IMR-90 (cell line): ENCODE measurements around the gene GMEB2. TPM values are rescaled to one million over a fixed set of nuclear protein-coding genes. Genes with fewer than 3 reads are reported as not detected.

Experiments
- ATAC-seq: fragments of 200-7000 bp; cut with Tn5 transposase; 2 replicates; pipeline ENCODE4 v1.9.1; 2020; ENCODE audit warnings: low read depth, mild to moderate bottlenecking, moderate library complexity
- BruUV-seq: library from RNA; stranded (reverse); fragments of 400-500 nt; replicated peaks from 2 replicates; lab custom pipeline; 2021; lab: Mats Ljungman, UMichigan
- CTCF ChIA-PET: fragments of 300-600 bp; formaldehyde crosslinking; extraction: SDS; loops from one replicate; lab custom pipeline; 2021; ENCODE audit warnings: antibody characterized with exemption; lab: Yijun Ruan, JAX
- POLR2A ChIA-PET: fragments of 300-600 bp; sonication (Branson Sonifier 250); formaldehyde crosslinking; loops from one replicate; lab custom pipeline; 2022; ENCODE audit warnings: antibody characterized with exemption; ENCODE audit not compliant: unreplicated experiment; lab: Charles Lee
- DNase-seq: peaks from one replicate; pipeline ENCODE4 v3.0.0; 2013
- H2AFZ ChIP-seq: replicated peaks from 2 replicates; pipeline ENCODE3; 2013; ENCODE audit warnings: low read length, mild to moderate bottlenecking; ENCODE audit not compliant: poor library complexity
- H2AK5ac ChIP-seq: 2 replicates; pipeline ENCODE4 v1.6.1; 2013; ENCODE audit warnings: low read depth, low read length, inconsistent platforms
- H2AK9ac ChIP-seq: replicated peaks from 2 replicates; pipeline ENCODE3; 2013; ENCODE audit warnings: mild to moderate bottlenecking, low read depth, low read length, moderate library complexity; ENCODE audit not compliant: poor library complexity
- H2BK120ac ChIP-seq: 2 replicates; pipeline ENCODE4 v1.6.1; 2013; ENCODE audit warnings: low read depth, low read length, inconsistent platforms
- H2BK15ac ChIP-seq: 3 replicates; pipeline ENCODE4 v1.6.1; 2013; ENCODE audit warnings: low read depth, low read length, inconsistent platforms
- H2BK20ac ChIP-seq: 2 replicates; pipeline ENCODE4 v1.6.1; 2013; ENCODE audit warnings: low read depth, mild to moderate bottlenecking, inconsistent platforms, low read length, moderate library complexity
- H2BK5ac ChIP-seq: 2 replicates; pipeline ENCODE4 v1.6.1; 2013; ENCODE audit warnings: mild to moderate bottlenecking, low read depth, low read length, inconsistent platforms; ENCODE audit not compliant: poor library complexity, severe bottlenecking
- H3K14ac ChIP-seq: replicated peaks from 2 replicates; pipeline ENCODE4 v1.6.1; 2013; ENCODE audit warnings: low read depth, low read length, inconsistent platforms
- H3K18ac ChIP-seq: 2 replicates; pipeline ENCODE4 v1.6.1; 2013; ENCODE audit warnings: low read depth, low read length, control low read depth
- H3K23ac ChIP-seq: 2 replicates; pipeline ENCODE4 v1.6.1; 2013; ENCODE audit warnings: low read depth, low read length, inconsistent platforms
- H3K27ac ChIP-seq: 2 replicates; pipeline ENCODE4 v1.5.1; 2013; ENCODE audit warnings: mild to moderate bottlenecking, control low read depth, low read length; ENCODE audit not compliant: insufficient read depth
- H3K27me3 ChIP-seq: 2 replicates; pipeline ENCODE4 v1.6.1; 2013; ENCODE audit warnings: low read length; ENCODE audit not compliant: control insufficient read depth, insufficient read depth
- H3K36me3 ChIP-seq: 2 replicates; pipeline ENCODE4 v1.6.1; 2013; ENCODE audit warnings: low read length, mixed read lengths; ENCODE audit not compliant: control insufficient read depth, insufficient read depth
- H3K4ac ChIP-seq: 2 replicates; pipeline ENCODE4 v1.6.1; 2013; ENCODE audit warnings: low read depth, low read length, inconsistent platforms
- H3K4me1 ChIP-seq: 2 replicates; pipeline ENCODE4 v1.6.1; 2013; ENCODE audit warnings: low read length, mixed read lengths; ENCODE audit not compliant: control insufficient read depth, insufficient read depth
- H3K4me2 ChIP-seq: 2 replicates; pipeline ENCODE4 v1.6.1; 2013; ENCODE audit warnings: low read depth, mild to moderate bottlenecking, control low read depth, low read length, moderate library complexity
- H3K4me3 ChIP-seq: 2 replicates; pipeline ENCODE4 v1.5.1; 2013; ENCODE audit warnings: low read depth, mild to moderate bottlenecking, control low read depth, low read length, moderate library complexity; ENCODE audit not compliant: insufficient read depth
- H3K56ac ChIP-seq: 2 replicates; pipeline ENCODE4 v1.6.1; 2013; ENCODE audit warnings: low read length, inconsistent platforms; ENCODE audit not compliant: insufficient read depth; ENCODE audit errors: extremely low read depth
- H3K79me1 ChIP-seq, 2 experiments: 2 replicates each; pipeline ENCODE4 v1.6.1; 2013; ENCODE audit warnings: low read length in 2 of 2, inconsistent platforms in 1 of 2, low read depth in 1 of 2
- H3K9ac ChIP-seq: 2 replicates; pipeline ENCODE4 v1.6.1; 2013; ENCODE audit warnings: low read depth, low read length, control low read depth
- H3K9me1 ChIP-seq: 2 replicates; pipeline ENCODE4 v1.6.1; 2013; ENCODE audit warnings: low read length, inconsistent platforms; ENCODE audit not compliant: insufficient read depth
- H3K9me3 ChIP-seq: 2 replicates; pipeline ENCODE4 v1.6.1; 2013; ENCODE audit warnings: low read length; ENCODE audit not compliant: control insufficient read depth, insufficient read depth
- H4K20me1 ChIP-seq: 2 replicates; pipeline ENCODE4 v1.6.1; 2013; ENCODE audit warnings: low read length, inconsistent platforms; ENCODE audit not compliant: insufficient read depth
- H4K5ac ChIP-seq: 2 replicates; pipeline ENCODE4 v1.6.1; 2013; ENCODE audit warnings: mild to moderate bottlenecking, low read depth, low read length, control low read depth
- H4K8ac ChIP-seq, 2 experiments: 2 replicates each; pipeline ENCODE4 v1.6.1; 2013; ENCODE audit warnings: low read depth in 2 of 2, low read length in 2 of 2, control low read depth in 1 of 2, inconsistent platforms in 1 of 2
- H4K91ac ChIP-seq: 2 replicates; pipeline ENCODE4 v1.6.1; 2013; ENCODE audit warnings: low read depth, low read length, inconsistent platforms; ENCODE audit not compliant: insufficient read depth
- BHLHE40 ChIP-seq: fragments of 150-350 bp; IDR thresholded peaks from 2 replicates; pipeline ENCODE4 v1.6.1; 2016; ENCODE audit warnings: mild to moderate bottlenecking, low read depth, low read length
- MAFK ChIP-seq: IDR thresholded peaks from 2 replicates; pipeline ENCODE4 v1.6.1; 2012; ENCODE audit warnings: low read depth, low read length, improper control_type of control experiment
- MAZ ChIP-seq: IDR thresholded peaks from 2 replicates; pipeline ENCODE4 v1.6.1; 2012; ENCODE audit warnings: low read depth, mild to moderate bottlenecking, low read length, improper control_type of control experiment, moderate library complexity, borderline replicate concordance
- POLR2A ChIP-seq: IDR thresholded peaks from 2 replicates; pipeline ENCODE4 v1.6.1; 2012; ENCODE audit warnings: mild to moderate bottlenecking, low read depth, low read length
- RCOR1 ChIP-seq: IDR thresholded peaks from 2 replicates; pipeline ENCODE4 v1.6.1; 2012; ENCODE audit warnings: mild to moderate bottlenecking, low read length, improper control_type of control experiment; ENCODE audit not compliant: insufficient replicate concordance
- USF2 ChIP-seq: fragments of 150-350 bp; IDR thresholded peaks from 2 replicates; pipeline ENCODE4 v1.6.1; 2017; ENCODE audit warnings: mild to moderate bottlenecking, antibody characterized with exemption, low read length, low read depth
- WGBS, 2 experiments: methylation state at CpG; one replicate each; pipeline versions ENCODE4 v1.1.5 to v1.1.7; 2013; ENCODE audit warnings: missing lambda C conversion rate in 2 of 2; ENCODE audit not compliant: insufficient read length in 1 of 2; ENCODE audit errors: extremely low coverage in 2 of 2; 5-methylcytosine and 5-hydroxymethylcytosine counted together
- dilution Hi-C: fragments of 300-500 bp; cut with HindIII; formaldehyde crosslinking; loops from one replicate; pipeline ENCODE4 v1.14.3; 2018; ENCODE audit warnings: low sequenced_read_pairs; ENCODE audit not compliant: unreplicated experiment
- in situ Hi-C: fragments of 300-500 bp; cut with MboI; formaldehyde crosslinking; loops from 3 replicates; pipeline ENCODE4 v1.14.3; 2019; ENCODE audit warnings: low sequenced_read_pairs, inconsistent platforms, mixed read lengths
- intact Hi-C: fragments of 100-400 bp; cut with micrococcal nuclease; formaldehyde crosslinking; loops from 2 replicates; pipeline ENCODE4 v1.10.0; 2022
- polyA plus RNA-seq, 3 experiments: library from polyadenylated mRNA; depleted of rRNA; stranded (reverse); fragments of >200 nt; gene quantifications; 2 replicates each; pipeline ENCODE4 v1.2.3, GENCODE V29; 2012; ENCODE audit warnings: low replicate concordance in 1 of 3
- total RNA-seq: library from RNA; depleted of rRNA; stranded (reverse); fragments of >200 nt; gene quantifications from 2 replicates; pipeline ENCODE4 v1.2.3, GENCODE V29; 2012
- TF ChIP-seq, protein P1 (sequence below): fragments of 150-350 bp; IDR thresholded peaks from 2 replicates; pipeline ENCODE4 v1.6.1; 2016; ENCODE audit warnings: low read depth, mild to moderate bottlenecking, low read length, moderate library complexity, borderline replicate concordance
- TF ChIP-seq, protein P2 (sequence below): conservative IDR thresholded peaks from 2 replicates; pipeline ENCODE4 v1.5.1; 2012; ENCODE audit warnings: mild to moderate bottlenecking, low read depth, low read length, improper control_type of control experiment

Gene GMEB2
- total and polyA plus RNA-seq, 2 of the 4 experiments (the other 2 are of a cell fraction): 5.0 to 10.0 TPM

GRCh38 chr20:63590218-63591146 lies 36.4 kb downstream of the GMEB2 start (continued):
- no peak for TF ChIP-seq POLR2A

- 94% methylated on average over 20 of the region's 38 CpGs; no CpG with 5 or more reads in 1 of the 2 experiments for WGBS, 2 experiments
- TF ChIP-seq POLR2A: no peak
- TF ChIP-seq, protein P1, sequence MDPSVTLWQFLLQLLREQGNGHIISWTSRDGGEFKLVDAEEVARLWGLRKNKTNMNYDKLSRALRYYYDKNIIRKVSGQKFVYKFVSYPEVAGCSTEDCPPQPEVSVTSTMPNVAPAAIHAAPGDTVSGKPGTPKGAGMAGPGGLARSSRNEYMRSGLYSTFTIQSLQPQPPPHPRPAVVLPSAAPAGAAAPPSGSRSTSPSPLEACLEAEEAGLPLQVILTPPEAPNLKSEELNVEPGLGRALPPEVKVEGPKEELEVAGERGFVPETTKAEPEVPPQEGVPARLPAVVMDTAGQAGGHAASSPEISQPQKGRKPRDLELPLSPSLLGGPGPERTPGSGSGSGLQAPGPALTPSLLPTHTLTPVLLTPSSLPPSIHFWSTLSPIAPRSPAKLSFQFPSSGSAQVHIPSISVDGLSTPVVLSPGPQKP: no peak
- no peak for TF ChIP-seq USF2
- no peak for TF ChIP-seq BHLHE40
- TF ChIP-seq, protein P2, sequence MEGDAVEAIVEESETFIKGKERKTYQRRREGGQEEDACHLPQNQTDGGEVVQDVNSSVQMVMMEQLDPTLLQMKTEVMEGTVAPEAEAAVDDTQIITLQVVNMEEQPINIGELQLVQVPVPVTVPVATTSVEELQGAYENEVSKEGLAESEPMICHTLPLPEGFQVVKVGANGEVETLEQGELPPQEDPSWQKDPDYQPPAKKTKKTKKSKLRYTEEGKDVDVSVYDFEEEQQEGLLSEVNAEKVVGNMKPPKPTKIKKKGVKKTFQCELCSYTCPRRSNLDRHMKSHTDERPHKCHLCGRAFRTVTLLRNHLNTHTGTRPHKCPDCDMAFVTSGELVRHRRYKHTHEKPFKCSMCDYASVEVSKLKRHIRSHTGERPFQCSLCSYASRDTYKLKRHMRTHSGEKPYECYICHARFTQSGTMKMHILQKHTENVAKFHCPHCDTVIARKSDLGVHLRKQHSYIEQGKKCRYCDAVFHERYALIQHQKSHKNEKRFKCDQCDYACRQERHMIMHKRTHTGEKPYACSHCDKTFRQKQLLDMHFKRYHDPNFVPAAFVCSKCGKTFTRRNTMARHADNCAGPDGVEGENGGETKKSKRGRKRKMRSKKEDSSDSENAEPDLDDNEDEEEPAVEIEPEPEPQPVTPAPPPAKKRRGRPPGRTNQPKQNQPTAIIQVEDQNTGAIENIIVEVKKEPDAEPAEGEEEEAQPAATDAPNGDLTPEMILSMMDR: no peak
- no peak for TF ChIP-seq MAFK
- no peak for TF ChIP-seq RCOR1
- no peak for TF ChIP-seq MAZ
These were observed 37.4 kb downstream of the GMEB2 start for GRCh38 chr20:63589261-63590217.

More at GRCh38 chr20:63589261-63590217, 37.4 kb downstream of the GMEB2 start:
- H2BK5ac ChIP-seq: no peak overlapping the region
- peaks cover 40% of the 10 kb centered on the region for H3K36me3 ChIP-seq
- ATAC-seq: no peak
- no peak overlapping the region for H2BK15ac ChIP-seq
- no TSS peak for BruUV-seq
- ChIA-PET POLR2A (no interaction called here), CTCF (no interaction called here)
- H3K9ac ChIP-seq: no peak overlapping the region
- no peak overlapping the region for H4K8ac ChIP-seq
- H3K27me3 ChIP-seq: no peaks in the 10 kb centered on the region
- no peak overlapping the region for H3K4me3 ChIP-seq
- H2AFZ ChIP-seq: no peak overlapping the region
- H2AK5ac ChIP-seq: no peak overlapping the region
- dilution Hi-C loops: no loop called here
- intact Hi-C loops: no loop called here
- H3K18ac ChIP-seq: no peak overlapping the region
- in situ Hi-C loops: no loop called here
- H3K9me3 ChIP-seq: no peaks in the 10 kb centered on the region
- H3K14ac ChIP-seq: no peak overlapping the region
- no peak overlapping the region for H3K23ac ChIP-seq
- no peak for DNase-seq
- no peak overlapping the region for H4K5ac ChIP-seq
- no peak overlapping the region for H3K27ac ChIP-seq
- no peak overlapping the region for H3K4ac ChIP-seq
- H3K79me1 ChIP-seq: peaks cover 0 to 4% of the 10 kb centered on the region in 2 experiments; a peak in 2 of 4 replicates
- H3K4me2 ChIP-seq: no peak overlapping the region
- no peak overlapping the region for H4K91ac ChIP-seq
- no peaks in the 10 kb centered on the region; the same call in none of the 2 replicates for H4K20me1 ChIP-seq
- H2AK9ac ChIP-seq: peak overlapping the region; percentile 37
- H2BK20ac ChIP-seq: no peak overlapping the region
- no peak overlapping the region for H3K56ac ChIP-seq
- peaks cover 4% of the 10 kb centered on the region; the same call in 1 of the 2 replicates for H3K9me1 ChIP-seq
- H3K4me1 ChIP-seq: peaks cover 7% of the 10 kb centered on the region
- H2BK120ac ChIP-seq: no peak overlapping the region
